ENCODE data around the gene FNIP1. TPM values are rescaled to one million over a fixed set of nuclear protein-coding genes. Genes with fewer than 3 reads are reported as not detected.

The FNIP1 gene
- polyA plus RNA-seq, 1 of the 3 experiments (the other 2 are of a cell fraction), result 2.4 TPM

GRCh38 chr5:131607903-131608540, 188.8 kb downstream of the FNIP1 start:
- DNase-seq, result no peak
- Histone ChIP-seq H2AFZ (ENCODE audit: low read depth) (no peak overlapping the region), H3K4me1 (ENCODE audit: control insufficient read depth in 1 of 2, insufficient read depth in 2 of 2, low read depth in 1 of 2, low read length in 1 of 2) (peaks cover 0 to 6% of the 10 kb centered on the region in 2 experiments; a peak in 2 of 4 replicates), H3K9me2 (no peaks in the 10 kb centered on the region), H3K79me2 (ENCODE audit: insufficient read depth) (peaks cover 78% of the 10 kb centered on the region), H3K27me3 (ENCODE audit: insufficient read depth) (no peaks in the 10 kb centered on the region), H3K27ac (ENCODE audit: low read depth in 2 of 2, low read length in 1 of 2) (no peak overlapping the region), H4K20me1 (ENCODE audit: insufficient read depth) (no peaks in the 10 kb centered on the region), H3K4me3 (ENCODE audit: low read depth in 2 of 2, low read length in 1 of 2) (no peak overlapping the region), H3K4me2 (no peak overlapping the region), H3K36me3 (replicated peaks in 1 of 2; ENCODE audit: control insufficient read depth in 1 of 2, insufficient read depth in 2 of 2, low read length in 1 of 2) (peaks cover 0 to 2% of the 10 kb centered on the region in 2 experiments), H3K9me3 (no peaks in the 10 kb centered on the region), H3F3A (replicated peaks; ENCODE audit: insufficient read depth) (peaks cover 20% of the 10 kb centered on the region), H3K9ac (no peak overlapping the region)
- ChIA-PET CTCF (interaction anchor here (1.2 kb wide), 1 partner anchor 18 kb away, joined by 6 read pairs; no protein-coding TSS in a partner anchor), POLR2A (no interaction called here)
- TF ChIP-seq MXI1 (IDR thresholded peaks at IDR 0.05; ENCODE audit: low read depth, low read length) (no peak), JUND (IDR thresholded peaks at IDR 0.05) (no peak), RFX5 (IDR thresholded peaks at IDR 0.05; ENCODE audit: low read length) (no peak), FOXJ3 (CRISPR knock-in tag; IDR thresholded peaks at IDR 0.05) (no peak), GABPA (IDR thresholded peaks at IDR 0.05; ENCODE audit: low read depth) (no peak), GATA2 (CRISPR knock-in tag; IDR thresholded peaks at IDR 0.05) (no peak), FOXM1 (IDR thresholded peaks at IDR 0.05; ENCODE audit: low read depth) (no peak), EP300 (IDR thresholded peaks at IDR 0.05; ENCODE audit: borderline replicate concordance in 1 of 2, low read depth in 1 of 2, low read length in 1 of 2) (no peak), POLR2AphosphoS5 (IDR thresholded peaks at IDR 0.05; ENCODE audit: low read depth, low read length) (no peak), NRF1 (IDR thresholded peaks at IDR 0.05; ENCODE audit: low read depth, low read length) (no peak), RXRA (IDR thresholded peaks at IDR 0.05; ENCODE audit: borderline replicate concordance, low read depth) (no peak)
- 80% methylated on average over 4 of the region's 4 CpGs for WGBS (ENCODE audit: low lambda C conversion rate)

GRCh38 chr5:131607418-131607817, 189.4 kb downstream of the FNIP1 start:
- Histone ChIP-seq H3K9me2 (no peaks in the 10 kb centered on the region), H3K4me1 (ENCODE audit: control insufficient read depth in 1 of 2, insufficient read depth in 2 of 2, low read depth in 1 of 2, low read length in 1 of 2) (peaks cover 0 to 6% of the 10 kb centered on the region in 2 experiments; a peak in 2 of 4 replicates), H3K27me3 (ENCODE audit: insufficient read depth) (no peaks in the 10 kb centered on the region), H4K20me1 (ENCODE audit: insufficient read depth) (no peaks in the 10 kb centered on the region), H3K27ac (ENCODE audit: low read depth in 2 of 2, low read length in 1 of 2) (no peak overlapping the region), H3K79me2 (ENCODE audit: insufficient read depth) (peaks cover 74% of the 10 kb centered on the region), H3F3A (replicated peaks; ENCODE audit: insufficient read depth) (peaks cover 20% of the 10 kb centered on the region), H3K9ac (no peak overlapping the region), H3K4me2 (no peak overlapping the region), H2AFZ (ENCODE audit: low read depth) (no peak overlapping the region), H3K36me3 (replicated peaks in 1 of 2; ENCODE audit: control insufficient read depth in 1 of 2, insufficient read depth in 2 of 2, low read length in 1 of 2) (peaks cover 0 to 7% of the 10 kb centered on the region in 2 experiments), H3K4me3 (ENCODE audit: low read depth in 2 of 2, low read length in 1 of 2) (no peak overlapping the region), H3K9me3 (no peaks in the 10 kb centered on the region)
- TF ChIP-seq TAF1 (IDR thresholded peaks at IDR 0.05; ENCODE audit: borderline replicate concordance, low read depth, low read length) (no peak), TCF12 (IDR thresholded peaks at IDR 0.05) (no peak), MEF2A (IDR thresholded peaks at IDR 0.05; ENCODE audit: borderline replicate concordance, low read depth) (no peak), SMC3 (IDR thresholded peaks at IDR 0.05; ENCODE audit: low read depth, low read length) (no peak), IRF3 (IDR thresholded peaks at IDR 0.05; ENCODE audit: low read depth, low read length) (no peak), RAD21 (IDR thresholded peaks at IDR 0.05; ENCODE audit: low read length) (no peak), TEAD4 (IDR thresholded peaks at IDR 0.05; ENCODE audit: borderline replicate concordance, insufficient read depth) (no peak), PBX3 (IDR thresholded peaks at IDR 0.05) (no peak), YY1 (IDR thresholded peaks at IDR 0.05; ENCODE audit: low read depth) (no peak), FOXM1 (IDR thresholded peaks at IDR 0.05; ENCODE audit: low read depth) (no peak), GATA2 (CRISPR knock-in tag; IDR thresholded peaks at IDR 0.05) (no peak), GABPA (IDR thresholded peaks at IDR 0.05; ENCODE audit: low read depth) (no peak), CTCF (IDR thresholded peaks at IDR 0.05) (no peak), USF2 (IDR thresholded peaks at IDR 0.05; ENCODE audit: borderline replicate concordance, low read depth, low read length) (no peak), POLR2AphosphoS5 (IDR thresholded peaks at IDR 0.05; ENCODE audit: low read depth, low read length) (no peak)
- WGBS (ENCODE audit: low lambda C conversion rate), result 96% methylated on average over 4 of the region's 4 CpGs
- DNase-seq, result no peak
- CTCF ChIA-PET, result no interaction called here
- POLR2A ChIA-PET, result no interaction called here
